Endodermal cell (in vitro differentiated cells): Measurements from ENCODE around the gene REXO5. TPM values are rescaled to one million over a fixed set of nuclear protein-coding genes. Genes with fewer than 3 reads are reported as not detected.

Experiments used
- DNase-seq: peaks from one replicate; pipeline ENCODE4 v3.0.0-alpha.2; 2017
- H3K27ac ChIP-seq: 2 replicates; pipeline ENCODE4 v1.5.1; 2013; ENCODE audit warnings: mild to moderate bottlenecking, low read depth, low read length, moderate library complexity
- H3K27me3 ChIP-seq: 2 replicates; pipeline ENCODE4 v1.6.1; 2013; ENCODE audit warnings: mild to moderate bottlenecking, low read length, moderate library complexity; ENCODE audit not compliant: insufficient read depth, control insufficient read depth, poor library complexity, severe bottlenecking
- H3K36me3 ChIP-seq: 2 replicates; pipeline ENCODE4 v1.7.0; 2013; ENCODE audit warnings: mild to moderate bottlenecking, low read length, moderate library complexity; ENCODE audit not compliant: control insufficient read depth, insufficient read depth
- H3K4me1 ChIP-seq: one replicate; pipeline ENCODE4 v1.7.0; 2013; ENCODE audit warnings: low read length; ENCODE audit not compliant: control insufficient read depth, insufficient read depth
- H3K4me3 ChIP-seq: 2 replicates; pipeline ENCODE4 v1.5.1; 2013; ENCODE audit warnings: mild to moderate bottlenecking, low read length, moderate library complexity
- H3K9ac ChIP-seq: 2 replicates; pipeline ENCODE4 v1.6.1; 2013; ENCODE audit warnings: mild to moderate bottlenecking, low read length, moderate library complexity; ENCODE audit not compliant: poor library complexity, severe bottlenecking; ENCODE audit errors: extremely low read depth
- H3K9me3 ChIP-seq: 2 replicates; pipeline ENCODE4 v1.6.1; 2013; ENCODE audit warnings: mild to moderate bottlenecking, low read length, moderate library complexity; ENCODE audit not compliant: control insufficient read depth
- H3K27ac Mint-ChIP-seq: 2 replicates; pipeline ENCODE4 v1.8.0; 2020; ENCODE audit warnings: mixed read lengths
- H3K27me3 Mint-ChIP-seq: 2 replicates; pipeline ENCODE4 v1.8.0; 2021; ENCODE audit warnings: mild to moderate bottlenecking, mixed read lengths; ENCODE audit not compliant: insufficient read depth
- H3K36me3 Mint-ChIP-seq: 2 replicates; pipeline ENCODE4 v1.8.0; 2020; ENCODE audit warnings: low read depth, mixed read lengths
- H3K4me1 Mint-ChIP-seq: 2 replicates; pipeline ENCODE4 v1.8.0; 2020; ENCODE audit warnings: mixed read lengths
- H3K4me3 Mint-ChIP-seq: 2 replicates; pipeline ENCODE4 v1.8.0; 2020; ENCODE audit warnings: mild to moderate bottlenecking, moderate library complexity, mixed read lengths
- H3K9me3 Mint-ChIP-seq: 2 replicates; pipeline ENCODE4 v1.8.0; 2020; ENCODE audit warnings: mild to moderate bottlenecking, mixed read lengths
- CTCF ChIP-seq: fragments of 200-600 bp; sonication (generic); conservative IDR thresholded peaks from 2 replicates; pipeline ENCODE4 v1.5.0; 2021; ENCODE audit warnings: antibody characterized with exemption, mild to moderate bottlenecking
- WGBS, 2 experiments: methylation state at CpG; one replicate each; pipeline versions ENCODE4 v1.1.5 to v1.1.7; 2013; ENCODE audit warnings: missing lambda C conversion rate in 2 of 2, mixed read lengths in 1 of 2; ENCODE audit not compliant: insufficient coverage in 1 of 2, insufficient read length in 1 of 2; 5-methylcytosine and 5-hydroxymethylcytosine counted together
- total RNA-seq, 2 donors: library from RNA; stranded (reverse); fragmentation: NEBNext Ultra II Directional in 1 of 2; extraction: Animal tissue kit (Norgen Biotek cat#: 25700) in 1 of 2; gene quantifications; 2 replicates in 1 of 2; 3 replicates in 1 of 2; pipeline ENCODE4 v1.2.1, GENCODE V29; 2021

The REXO5 gene
- total RNA-seq, 2 donors from 2014 or later = 4.3 to 10.2 TPM

GRCh38 chr16:20784204-20784603 is 22.1 kb upstream of the REXO5 start:
- H3K4me3 Mint-ChIP-seq = no peak overlapping the region
- no peaks in the 10 kb centered on the region for H3K9me3 Mint-ChIP-seq
- no peak for TF ChIP-seq CTCF

GRCh38 chr16:20789130-20789529 is 17.2 kb upstream of the REXO5 start:
- H3K4me3 Mint-ChIP-seq = no peak overlapping the region
- peaks cover 7% of the 10 kb centered on the region for H3K4me1 ChIP-seq
- H3K9ac ChIP-seq = no peak overlapping the region
- no peaks in the 10 kb centered on the region for H3K36me3 Mint-ChIP-seq
- no peaks in the 10 kb centered on the region for H3K9me3 Mint-ChIP-seq
- H3K4me1 Mint-ChIP-seq = peaks cover 11% of the 10 kb centered on the region
- H3K4me3 ChIP-seq = no peak overlapping the region
- H3K9me3 ChIP-seq = no peaks in the 10 kb centered on the region
- H3K27me3 ChIP-seq = no peaks in the 10 kb centered on the region
- H3K27ac Mint-ChIP-seq = no peak overlapping the region
- H3K27me3 Mint-ChIP-seq = no peaks in the 10 kb centered on the region
- no peak for DNase-seq
- no peaks in the 10 kb centered on the region for H3K36me3 ChIP-seq
- no peak for TF ChIP-seq CTCF
- H3K27ac ChIP-seq = no peak overlapping the region

More at GRCh38 chr16:20784204-20784603, 22.1 kb upstream of the REXO5 start:
- Histone ChIP-seq H3K36me3 (no peaks in the 10 kb centered on the region), H3K9me3 (no peaks in the 10 kb centered on the region), H3K4me1 (peaks cover 4% of the 10 kb centered on the region), H3K27ac (no peak overlapping the region), H3K9ac (no peak overlapping the region), H3K27me3 (no peaks in the 10 kb centered on the region), H3K4me3 (no peak overlapping the region)
- DNase-seq = no peak
- no peaks in the 10 kb centered on the region for H3K36me3 Mint-ChIP-seq
- no peaks in the 10 kb centered on the region for H3K27me3 Mint-ChIP-seq
- H3K4me1 Mint-ChIP-seq = no peaks in the 10 kb centered on the region
- no peak overlapping the region for H3K27ac Mint-ChIP-seq

- H3K9me3 ChIP-seq = no peaks in the 10 kb centered on the region
- no peak overlapping the region for H3K27ac Mint-ChIP-seq
Measured at GRCh38 chr16:20791923-20792612, 14.3 kb upstream of the REXO5 start.

More at GRCh38 chr16:20791923-20792612, 14.3 kb upstream of the REXO5 start:
- Histone ChIP-seq H3K4me3 (no peak overlapping the region), H3K4me1 (peaks cover 7% of the 10 kb centered on the region), H3K9ac (no peak overlapping the region), H3K27ac (no peak overlapping the region), H3K36me3 (no peaks in the 10 kb centered on the region), H3K27me3 (no peaks in the 10 kb centered on the region)
- no peaks in the 10 kb centered on the region for H3K36me3 Mint-ChIP-seq
- no peaks in the 10 kb centered on the region for H3K9me3 Mint-ChIP-seq
- H3K27me3 Mint-ChIP-seq = no peaks in the 10 kb centered on the region
- WGBS, 2 experiments = 93 to 96% methylated on average over 5 of the region's 5 CpGs
- no peak for DNase-seq
- H3K4me3 Mint-ChIP-seq = no peak overlapping the region
- peaks cover 11% of the 10 kb centered on the region for H3K4me1 Mint-ChIP-seq
- no peak for TF ChIP-seq CTCF
